Neutrophil (primary cell): ENCODE results near the gene HOXA9.

ENCODE experiments used
- H3K27ac ChIP-seq: fragments of 200-600 bp; sonication (generic); 2 replicates; pipeline ENCODE4 v1.5.1; 2016; ENCODE audit warnings: mild to moderate bottlenecking, moderate library complexity
- H3K27me3 ChIP-seq: fragments of 200-600 bp; sonication (generic); 2 replicates; pipeline ENCODE4 v1.6.0; 2016; ENCODE audit warnings: mild to moderate bottlenecking
- H3K36me3 ChIP-seq: fragments of 200-600 bp; sonication (generic); 2 replicates; pipeline ENCODE4 v1.5.1; 2017
- H3K4me1 ChIP-seq, 2 experiments: fragments of 200-600 bp in 1 of 2; sonication (generic) in 1 of 2; 1 replicate in 1 of 2; 2 replicates in 1 of 2; pipeline versions ENCODE4 v1.5.1 to v1.6.1; 2013 to 2016; ENCODE audit warnings: low read depth in 1 of 2, low read length in 1 of 2, mild to moderate bottlenecking in 1 of 2, moderate library complexity in 1 of 2; ENCODE audit not compliant: control insufficient read depth in 1 of 2, insufficient read depth in 1 of 2
- H3K4me3 ChIP-seq, 2 experiments: fragments of 200-600 bp in 1 of 2; sonication (generic) in 1 of 2; 1 replicate in 1 of 2; 2 replicates in 1 of 2; pipeline ENCODE4 v1.5.1; 2013 to 2016; ENCODE audit warnings: low read depth in 1 of 2, low read length in 1 of 2, mild to moderate bottlenecking in 1 of 2, moderate library complexity in 1 of 2
- H3K9me3 ChIP-seq: fragments of 200-600 bp; sonication (generic); 2 replicates; pipeline ENCODE4 v1.5.1; 2016
- CTCF ChIP-seq: fragments of 200-600 bp; sonication (generic); IDR thresholded peaks from 2 replicates; pipeline ENCODE4 v1.5.1; 2016; ENCODE audit warnings: antibody characterized with exemption

HOXA9 gene

GRCh38 chr7:27173956-27174873, 8.9 kb upstream of the HOXA9 start, which contains the start of gene HOXA10:
TSS of gene HOXA10 (minus strand) at chr7:27174320. CDS start at chr7:27174306, 14 bp downstream.
- Histone ChIP-seq H3K4me1 (peaks cover 26 to 44% of the 10 kb centered on the region in 2 experiments), H3K27me3 (peaks cover 100% of the 10 kb centered on the region), H3K36me3 (no peaks in the 10 kb centered on the region), H3K4me3 (peak within 1 kb of the TSS; percentile 40 to 67), H3K27ac (peak within 1 kb of the TSS; percentile 47), H3K9me3 (no peaks in the 10 kb centered on the region)
- no peak for TF ChIP-seq CTCF

GRCh38 chr7:27173511-27173955, 8.2 kb upstream of the HOXA9 start:
- peaks cover 100% of the 10 kb centered on the region for H3K27me3 ChIP-seq
- TF ChIP-seq CTCF: no peak
- no peaks in the 10 kb centered on the region for H3K36me3 ChIP-seq
- H3K4me3 ChIP-seq: peak overlapping the region; percentile 40 to 67
- peaks cover 26 to 50% of the 10 kb centered on the region in 2 experiments for H3K4me1 ChIP-seq
- H3K9me3 ChIP-seq: no peaks in the 10 kb centered on the region
- peak overlapping the region; percentile 47 for H3K27ac ChIP-seq

- H3K9me3 ChIP-seq: no peaks in the 10 kb centered on the region
- peak overlapping the region; percentile 40 to 67 for H3K4me3 ChIP-seq
- peaks cover 26 to 56% of the 10 kb centered on the region in 2 experiments for H3K4me1 ChIP-seq
- H3K27me3 ChIP-seq: peaks cover 100% of the 10 kb centered on the region
- H3K27ac ChIP-seq: peak overlapping the region; percentile 47
- H3K36me3 ChIP-seq: no peaks in the 10 kb centered on the region
- TF ChIP-seq CTCF: no peak
These were observed 7.6 kb upstream of the HOXA9 start for GRCh38 chr7:27172823-27173510.

- Histone ChIP-seq H3K27me3 (peaks cover 100% of the 10 kb centered on the region), H3K36me3 (no peaks in the 10 kb centered on the region), H3K4me1 (peaks cover 26 to 58% of the 10 kb centered on the region in 2 experiments), H3K4me3 (peak overlapping the region in 1 of 2 experiments; percentile 67), H3K9me3 (no peaks in the 10 kb centered on the region), H3K27ac (no peak overlapping the region)
- TF ChIP-seq CTCF: no peak
These were observed 7.0 kb upstream of the HOXA9 start for GRCh38 chr7:27172315-27172774.

DNA sequence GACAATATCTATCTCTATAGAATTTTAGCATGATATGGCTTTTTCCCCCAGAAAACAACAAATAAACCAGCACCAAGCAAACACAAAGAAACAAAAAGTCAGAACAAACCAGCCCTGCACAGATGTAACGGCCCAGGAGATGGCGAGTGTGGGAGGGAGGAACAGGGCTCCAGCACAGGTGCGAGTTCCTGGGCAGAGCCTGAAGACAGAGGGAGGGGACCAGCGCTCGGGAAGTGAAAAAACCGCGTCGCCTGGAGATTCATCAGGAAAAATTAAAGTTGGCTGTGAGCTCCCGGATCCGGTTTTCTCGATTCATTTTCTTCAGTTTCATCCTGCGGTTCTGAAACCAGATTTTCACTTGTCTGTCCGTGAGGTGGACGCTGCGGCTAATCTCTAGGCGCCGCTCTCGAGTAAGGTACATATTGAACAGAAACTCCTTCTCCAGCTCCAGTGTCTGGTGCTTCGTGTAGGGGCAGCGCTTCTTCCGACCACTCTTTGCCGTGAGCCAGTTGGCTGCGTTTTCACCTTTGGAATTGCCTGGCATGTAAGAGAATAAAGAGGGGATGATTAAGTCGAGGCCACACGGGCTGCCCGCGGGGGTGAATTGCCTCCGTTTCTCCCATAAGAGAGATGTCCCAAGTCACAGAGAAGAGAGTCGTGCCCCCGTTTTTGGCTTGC, 6.4 kb upstream of the HOXA9 start:
- H3K9me3 ChIP-seq: no peaks in the 10 kb centered on the region
- H3K36me3 ChIP-seq: no peaks in the 10 kb centered on the region
- H3K4me1 ChIP-seq: peaks cover 29 to 64% of the 10 kb centered on the region in 2 experiments
- TF ChIP-seq CTCF: no peak
- peak overlapping the region in 1 of 2 experiments; percentile 15 for H3K4me3 ChIP-seq
- peaks cover 100% of the 10 kb centered on the region for H3K27me3 ChIP-seq
- H3K27ac ChIP-seq: no peak overlapping the region
